Measurements from ENCODE around the gene MAU2. TPM values are rescaled to one million over a fixed set of nuclear protein-coding genes. Genes with fewer than 3 reads are reported as not detected.

MAU2 gene
- polyA plus RNA-seq, 4 donors, result 40.8 to 51.1 (median 47.3) TPM

DNA sequence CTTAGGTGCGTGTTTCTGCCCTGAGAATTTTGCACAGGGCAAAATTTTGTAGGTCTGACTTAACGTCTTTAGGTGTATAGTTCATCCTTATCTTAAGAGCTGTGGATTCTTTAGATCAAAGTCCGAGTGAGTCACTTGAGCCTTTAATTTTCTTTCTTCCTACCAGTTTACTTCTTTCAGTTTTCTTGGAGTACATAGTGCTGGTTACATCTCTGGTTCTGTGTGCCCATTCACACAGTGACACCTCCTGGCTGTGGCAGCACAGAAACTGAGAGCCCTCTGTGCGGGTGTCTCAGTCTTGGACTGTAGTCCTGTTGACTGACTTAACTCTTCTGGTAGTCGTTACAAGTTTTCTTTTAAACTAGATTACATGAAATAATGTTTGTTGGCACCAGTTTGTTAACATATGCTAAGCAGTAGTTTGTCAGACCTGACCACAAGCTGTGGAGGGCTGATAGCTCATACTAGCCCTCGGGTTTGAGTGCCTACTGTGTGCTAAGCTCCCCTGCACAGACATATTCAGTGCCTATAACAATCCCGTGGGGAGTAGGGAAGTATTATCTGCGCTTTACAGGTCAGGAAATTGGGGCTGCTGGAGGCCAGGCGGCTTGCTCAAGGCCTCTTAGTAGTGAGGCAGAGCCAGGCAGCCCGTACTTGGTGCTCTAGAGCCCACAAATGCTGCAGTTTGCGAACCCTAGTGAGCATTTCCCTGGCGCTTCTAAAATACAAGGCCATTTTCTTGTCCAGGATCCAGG, 86.4 kb downstream of the MAU2 start:
- no peak for DNase-seq (ENCODE audit: low read depth in 4 of 4, low spot score in 3 of 4)

DNA sequence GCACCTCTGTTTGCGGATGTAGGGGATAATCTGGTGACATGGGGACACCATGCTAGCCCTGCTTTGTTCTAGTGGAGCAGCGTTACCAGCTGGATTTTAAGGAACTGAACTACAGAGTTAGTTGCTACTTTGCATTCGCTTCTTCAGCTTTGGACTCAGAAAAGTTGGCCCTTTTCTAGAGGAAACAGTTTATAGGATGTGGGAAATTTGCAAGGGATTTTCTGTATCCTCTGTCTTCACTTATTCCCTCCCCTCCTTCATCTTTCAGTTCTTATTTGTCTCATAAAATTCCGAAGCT, 87.0 kb downstream of the MAU2 start:
- no peak for DNase-seq (ENCODE audit: low read depth in 4 of 4, low spot score in 3 of 4)

Other genes starting within 250 kb of the MAU2 start
- gene TMEM161A, start 182.4 kb upstream of the MAU2 start, polyA plus RNA-seq (ENCODE audit: insufficient read length in 4 of 4), result 10 to 100 TPM; 24.7 to 46.3 (median 31.9) TPM
- gene MEF2B, start 150.6 kb upstream of the MAU2 start, polyA plus RNA-seq (ENCODE audit: insufficient read length in 4 of 4), result 1 to 10 TPM; 1.3 to 1.9 (median 1.5) TPM
- gene BORCS8, start 128.7 kb upstream of the MAU2 start, polyA plus RNA-seq (ENCODE audit: insufficient read length in 4 of 4), result 10 to 100 TPM; 16.1 to 22.4 (median 19.1) TPM
- 10 to 100 TPM; 61.0 to 81.8 (median 64.8) TPM for gene RFXANK, start 128.6 kb upstream of the MAU2 start, polyA plus RNA-seq (ENCODE audit: insufficient read length in 4 of 4)
- 10 to 100 TPM; 12.2 to 16.8 (median 14.8) TPM for gene NR2C2AP, start 117.4 kb upstream of the MAU2 start, polyA plus RNA-seq (ENCODE audit: insufficient read length in 4 of 4)
- gene NCAN, start 108.9 kb upstream of the MAU2 start, polyA plus RNA-seq (ENCODE audit: insufficient read length in 4 of 4), result under 1 TPM in 3 of 4 donors, not detected in 1; 0.12 to 0.27 (median 0.14) TPM
- 1 to 10 TPM; 2.3 to 4.3 (median 2.6) TPM for gene TM6SF2, start 47.5 kb upstream of the MAU2 start, polyA plus RNA-seq (ENCODE audit: insufficient read length in 4 of 4)
- 10 to 100 TPM; 47.3 to 64.0 (median 56.4) TPM for gene SUGP1, start 320 bp upstream of the MAU2 start, polyA plus RNA-seq (ENCODE audit: insufficient read length in 4 of 4)
- 10 to 100 TPM; 45.6 to 51.0 (median 49.8) TPM for gene GATAD2A, start 84.8 kb downstream of the MAU2 start, polyA plus RNA-seq (ENCODE audit: insufficient read length in 4 of 4)
- gene TSSK6, start 194.7 kb downstream of the MAU2 start, polyA plus RNA-seq (ENCODE audit: insufficient read length in 4 of 4), result 1 to 10 TPM in 1 of 4 donors, under 1 TPM in 3; 0.89 to 2.0 (median 0.94) TPM
- gene NDUFA13, start 195.4 kb downstream of the MAU2 start, polyA plus RNA-seq (ENCODE audit: insufficient read length in 4 of 4), result 100 to 1,000 TPM; 229 to 357 (median 244) TPM
- gene YJEFN3, start 208.1 kb downstream of the MAU2 start, polyA plus RNA-seq (ENCODE audit: insufficient read length in 4 of 4), result 1 to 10 TPM; 5.1 to 10.0 (median 6.2) TPM
- gene CILP2, start 217.4 kb downstream of the MAU2 start, polyA plus RNA-seq (ENCODE audit: insufficient read length in 4 of 4), result under 1 TPM; 0.13 to 0.36 (median 0.15) TPM

Data from right renal pelvis (tissue), 4 donors.